22Rv1 (cell line): ENCODE measurements around the gene SERHL2.
"Not testable (repeated sequence)": the region's sequence is repeated elsewhere in the genome, so short reads cannot be mapped to it uniquely, and the experiment has no call there.

ENCODE experiments used
- H3K27ac ChIP-seq: fragments of 450-650 bp; 2 replicates; pipeline ENCODE4 v1.5.1; 2017
- ZFX ChIP-seq: fragments of 450-650 bp; IDR thresholded peaks from 2 replicates; pipeline ENCODE4 v1.6.1; 2017; ENCODE audit warnings: antibody characterized with exemption, borderline replicate concordance
- TF ChIP-seq, protein P1 (sequence below): fragments of 450-650 bp; IDR thresholded peaks from 2 replicates; pipeline ENCODE4 v1.5.1; 2017; ENCODE audit warnings: mild to moderate bottlenecking

The SERHL2 gene, protein sequence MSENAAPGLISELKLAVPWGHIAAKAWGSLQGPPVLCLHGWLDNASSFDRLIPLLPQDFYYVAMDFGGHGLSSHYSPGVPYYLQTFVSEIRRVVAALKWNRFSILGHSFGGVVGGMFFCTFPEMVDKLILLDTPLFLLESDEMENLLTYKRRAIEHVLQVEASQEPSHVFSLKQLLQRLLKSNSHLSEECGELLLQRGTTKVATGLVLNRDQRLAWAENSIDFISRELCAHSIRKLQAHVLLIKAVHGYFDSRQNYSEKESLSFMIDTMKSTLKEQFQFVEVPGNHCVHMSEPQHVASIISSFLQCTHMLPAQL

DNA sequence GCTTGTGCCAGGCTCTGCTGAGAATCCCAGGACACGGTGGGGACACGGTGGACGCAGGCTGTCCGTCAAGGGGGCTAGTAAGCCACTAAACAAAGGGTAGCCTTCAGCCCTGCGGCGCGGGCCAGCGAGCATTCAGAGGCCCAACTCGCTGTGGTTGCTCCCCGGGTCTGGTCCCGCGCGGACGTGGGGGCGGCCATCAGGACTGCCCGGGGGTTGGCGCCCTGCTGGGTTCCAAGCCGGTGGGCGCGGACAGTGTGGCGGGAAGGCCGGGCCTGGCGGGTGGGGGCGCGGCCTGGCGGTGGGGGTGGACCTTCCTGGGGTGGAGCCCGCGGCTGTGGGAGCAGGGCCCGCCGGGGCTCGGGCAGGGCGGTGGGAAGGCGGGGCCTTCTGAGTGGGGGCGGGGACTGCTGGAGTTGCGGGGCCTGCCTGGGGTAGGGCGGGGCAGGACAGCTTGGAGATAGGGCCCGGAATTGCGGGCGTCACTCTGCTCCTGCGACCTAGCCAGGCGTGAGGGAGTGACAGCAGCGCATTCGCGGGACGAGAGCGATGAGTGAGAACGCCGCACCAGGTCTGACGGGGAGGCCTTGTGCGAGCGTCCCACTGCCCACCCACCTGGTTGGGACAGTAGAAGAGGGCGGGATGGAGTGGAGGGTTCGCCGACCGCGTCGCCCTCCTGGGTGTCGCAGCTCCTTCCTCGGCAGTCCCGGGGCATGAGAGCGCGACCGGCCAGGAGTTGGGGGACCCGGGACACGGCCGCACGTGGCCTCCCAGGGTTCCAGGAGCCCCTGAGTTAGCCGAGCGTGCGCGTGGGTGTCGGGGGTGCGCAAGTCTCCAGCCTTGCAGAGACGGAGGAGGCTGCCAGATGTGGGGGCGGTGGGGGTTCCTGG is at the start of gene SERHL2:
Gene SERHL2, plus strand, starts transcription at position 482 of the 887 bp plus-strand sequence. Its CDS starts 65 bp downstream, at position 547.
- no peak for TF ChIP-seq ZFX
- TF ChIP-seq, protein P1, sequence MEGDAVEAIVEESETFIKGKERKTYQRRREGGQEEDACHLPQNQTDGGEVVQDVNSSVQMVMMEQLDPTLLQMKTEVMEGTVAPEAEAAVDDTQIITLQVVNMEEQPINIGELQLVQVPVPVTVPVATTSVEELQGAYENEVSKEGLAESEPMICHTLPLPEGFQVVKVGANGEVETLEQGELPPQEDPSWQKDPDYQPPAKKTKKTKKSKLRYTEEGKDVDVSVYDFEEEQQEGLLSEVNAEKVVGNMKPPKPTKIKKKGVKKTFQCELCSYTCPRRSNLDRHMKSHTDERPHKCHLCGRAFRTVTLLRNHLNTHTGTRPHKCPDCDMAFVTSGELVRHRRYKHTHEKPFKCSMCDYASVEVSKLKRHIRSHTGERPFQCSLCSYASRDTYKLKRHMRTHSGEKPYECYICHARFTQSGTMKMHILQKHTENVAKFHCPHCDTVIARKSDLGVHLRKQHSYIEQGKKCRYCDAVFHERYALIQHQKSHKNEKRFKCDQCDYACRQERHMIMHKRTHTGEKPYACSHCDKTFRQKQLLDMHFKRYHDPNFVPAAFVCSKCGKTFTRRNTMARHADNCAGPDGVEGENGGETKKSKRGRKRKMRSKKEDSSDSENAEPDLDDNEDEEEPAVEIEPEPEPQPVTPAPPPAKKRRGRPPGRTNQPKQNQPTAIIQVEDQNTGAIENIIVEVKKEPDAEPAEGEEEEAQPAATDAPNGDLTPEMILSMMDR = no peak
- peak within 1 kb of the TSS; percentile 64 for H3K27ac ChIP-seq

DNA sequence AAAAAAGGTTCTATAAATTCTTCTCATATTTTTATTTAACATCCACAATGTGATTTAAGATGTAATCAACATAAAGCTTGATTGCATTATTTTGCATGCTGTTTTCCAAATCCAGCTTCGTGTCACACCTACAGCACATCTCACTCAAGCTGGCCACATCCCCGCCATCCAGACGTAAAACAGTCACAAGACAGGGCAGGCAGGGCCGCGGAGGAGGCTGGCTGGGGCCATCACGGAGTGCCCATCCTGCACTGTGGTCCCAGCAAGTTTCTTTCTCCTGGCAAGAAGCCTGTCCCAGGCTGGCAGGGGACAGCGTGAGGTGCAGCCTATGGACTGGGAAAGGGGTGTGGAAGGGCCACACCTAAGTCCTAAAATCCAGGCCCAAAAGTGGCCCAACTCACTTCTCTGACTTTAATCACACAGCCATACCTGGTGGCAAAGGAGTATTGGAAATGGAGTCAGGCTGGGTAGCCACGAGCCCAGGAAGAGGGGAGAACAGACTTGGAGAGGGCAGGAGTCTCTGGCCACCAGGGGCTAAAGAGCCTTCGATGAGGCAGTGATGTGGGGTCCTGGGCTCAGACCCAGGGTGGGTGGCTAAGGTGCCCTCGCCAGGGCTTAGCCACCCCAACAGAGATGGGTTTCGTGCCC is 45.3 kb upstream of the SERHL2 start:
- H3K27ac ChIP-seq = not testable (repeated sequence)

DNA sequence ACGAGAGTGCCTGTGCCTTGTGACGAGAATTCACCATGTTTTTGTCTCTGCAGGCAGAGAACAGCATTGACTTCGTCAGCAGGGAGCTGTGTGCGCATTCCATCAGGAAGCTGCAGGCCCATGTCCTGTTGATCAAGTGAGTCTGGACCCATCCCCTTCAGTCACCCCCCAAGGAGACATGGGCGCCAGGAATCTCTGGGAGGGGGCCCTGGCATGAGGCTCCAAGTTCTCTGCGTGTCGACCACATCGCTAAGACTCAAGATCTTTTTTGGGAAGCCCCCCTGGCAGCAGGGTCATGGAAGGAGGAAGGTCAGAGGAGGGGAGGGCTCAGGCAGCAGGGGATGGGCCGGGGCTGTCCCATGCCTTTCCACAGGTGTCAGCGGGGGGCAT is 44.8 kb upstream of the SERHL2 start:
- H3K27ac ChIP-seq = not testable (repeated sequence)

DNA sequence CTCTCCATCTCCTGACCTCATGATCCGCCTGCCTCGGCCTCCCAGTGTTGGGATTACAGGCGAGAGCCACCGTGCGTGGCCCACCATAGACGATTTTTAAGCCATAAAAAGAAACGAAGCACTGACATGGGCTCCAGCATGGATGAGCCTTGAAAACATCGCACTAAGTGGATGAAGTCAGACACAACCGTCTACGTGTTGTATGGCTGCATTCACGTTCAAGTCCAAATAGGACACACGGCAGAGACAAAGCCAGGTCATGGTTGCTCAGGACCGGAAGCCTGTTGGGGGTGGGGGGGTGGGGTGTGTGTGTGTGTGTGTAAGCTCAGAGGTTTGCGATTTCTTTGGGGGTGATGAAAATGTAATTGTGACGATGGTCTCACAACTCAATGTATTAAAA is 44.2 kb upstream of the SERHL2 start:
- no peak overlapping the region for H3K27ac ChIP-seq
- TF ChIP-seq ZFX = no peak
- TF ChIP-seq, protein P1 = no peak

DNA sequence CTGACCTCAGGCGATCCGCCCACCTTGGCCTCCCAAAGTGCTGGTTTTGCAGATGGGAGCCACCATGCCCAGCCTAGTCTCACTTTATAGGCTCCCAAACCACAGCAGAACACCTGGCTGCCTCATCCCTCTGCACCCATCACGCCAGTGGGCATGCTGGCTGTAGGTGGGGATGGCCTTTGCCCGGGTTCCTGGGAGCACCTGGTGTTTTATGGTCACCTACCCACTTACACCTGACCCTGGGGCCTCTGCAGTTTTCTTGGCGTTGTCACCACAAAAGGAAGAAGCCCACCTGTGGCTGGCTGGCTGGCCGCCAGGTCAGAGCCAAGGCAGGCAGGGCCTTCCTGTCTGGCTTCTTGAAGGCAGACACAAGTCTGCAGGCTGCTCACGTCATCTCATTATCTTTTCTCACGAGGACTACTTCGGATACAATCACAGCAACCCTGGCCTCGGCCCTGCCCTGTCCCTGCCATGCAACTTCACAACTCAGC is 42.3 kb upstream of the SERHL2 start:
- H3K27ac ChIP-seq = peak overlapping the region; percentile 15
- TF ChIP-seq ZFX = no peak
- TF ChIP-seq, protein P1 = no peak

DNA sequence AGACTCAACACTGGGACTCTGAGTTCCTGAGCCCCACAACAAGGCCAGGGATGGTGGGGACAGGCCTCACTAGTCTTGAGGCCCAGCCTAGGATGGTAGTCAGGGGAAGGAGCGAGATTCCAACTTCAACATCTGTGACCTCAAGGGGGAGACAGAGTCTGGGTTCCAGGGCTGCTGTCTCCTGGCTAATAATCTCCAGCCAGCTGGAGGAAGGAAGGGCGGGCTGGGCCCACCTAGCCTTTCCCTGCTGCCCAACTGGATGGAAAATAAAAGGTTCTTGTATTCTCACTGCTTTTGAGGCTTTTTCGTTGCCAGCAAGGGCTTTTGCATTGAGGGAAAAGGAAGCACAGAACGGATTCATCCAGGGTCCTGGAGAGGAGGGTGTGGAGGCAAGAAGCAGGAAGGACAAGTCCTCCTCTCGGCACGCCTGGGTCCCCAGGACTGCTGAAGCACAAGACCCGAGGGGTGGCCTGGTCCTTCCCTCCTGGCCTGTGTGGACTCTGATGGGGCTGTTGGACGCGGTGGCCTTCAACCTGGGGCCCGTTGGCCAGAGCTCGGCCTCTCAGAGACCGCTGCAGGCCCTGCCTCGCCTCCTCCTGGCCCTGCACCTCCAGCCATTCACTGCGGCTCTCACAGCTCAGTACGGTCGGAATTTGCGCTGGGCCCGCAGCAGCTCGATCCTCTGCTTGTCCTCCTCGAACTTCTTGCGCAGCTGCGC is 41.3 kb upstream of the SERHL2 start:
- H3K27ac ChIP-seq = not testable (repeated sequence)

DNA sequence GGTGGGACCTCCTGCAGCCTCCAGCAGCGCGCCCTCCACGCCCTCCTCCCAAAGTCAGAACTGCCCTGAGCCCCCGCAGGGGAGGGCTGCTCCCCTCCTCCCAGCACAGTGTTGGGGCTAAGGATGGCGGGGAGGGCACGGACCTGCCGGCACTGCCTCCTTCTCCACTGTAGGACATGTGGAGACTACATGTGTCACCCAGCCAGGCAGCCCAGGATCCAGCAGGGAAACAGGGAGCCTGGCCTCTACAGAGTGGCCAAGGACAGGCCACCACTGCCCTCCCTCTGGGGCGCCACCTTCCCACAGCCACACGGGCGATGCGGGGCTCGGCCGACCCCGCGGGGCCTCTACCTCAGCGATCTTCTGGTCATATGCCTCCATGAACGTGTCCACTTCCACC is 39.4 kb upstream of the SERHL2 start:
- not testable (repeated sequence) for H3K27ac ChIP-seq

DNA sequence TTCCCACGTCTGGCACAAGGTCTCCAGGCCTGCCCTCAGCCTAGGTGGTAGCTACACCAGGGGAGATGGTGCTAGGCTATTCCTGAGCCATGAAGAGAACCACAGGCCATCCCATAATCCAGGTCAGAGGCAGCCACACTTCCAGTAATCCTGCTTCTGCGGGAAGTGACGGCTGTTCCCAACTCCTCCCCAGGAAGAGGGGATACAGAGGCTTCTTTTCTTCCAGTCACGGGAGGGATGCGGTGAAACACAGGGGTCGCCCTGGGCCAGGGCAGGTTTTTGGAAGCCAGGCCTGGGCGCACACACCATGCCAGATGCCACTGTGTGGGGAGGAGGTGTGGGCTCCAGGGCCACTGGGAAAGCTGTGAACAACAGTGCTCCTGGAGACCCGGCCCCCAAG is 38.5 kb upstream of the SERHL2 start:
- H3K27ac ChIP-seq = not testable (repeated sequence)

DNA sequence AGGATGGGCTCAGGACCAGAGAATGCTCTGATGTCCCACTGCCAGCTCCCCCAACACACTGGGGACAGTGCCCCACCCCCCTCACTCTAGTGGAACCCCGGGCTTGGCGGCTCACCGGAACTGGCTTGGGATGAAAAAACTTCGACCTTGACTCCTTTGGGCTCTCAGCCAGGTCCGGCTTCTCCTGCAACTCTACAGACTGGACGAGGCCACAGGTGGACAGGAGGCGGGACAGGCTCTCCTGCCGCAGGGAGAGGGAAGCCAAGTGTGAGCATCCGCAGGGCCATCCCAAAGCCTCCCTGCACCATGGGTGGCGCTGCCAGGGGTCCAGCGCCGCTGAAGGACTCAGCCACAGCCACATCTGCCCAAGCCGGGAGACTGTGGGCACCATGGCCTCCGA is 37.9 kb upstream of the SERHL2 start:
- H3K27ac ChIP-seq = no peak overlapping the region
- TF ChIP-seq, protein P1 = no peak
- TF ChIP-seq ZFX = no peak

DNA sequence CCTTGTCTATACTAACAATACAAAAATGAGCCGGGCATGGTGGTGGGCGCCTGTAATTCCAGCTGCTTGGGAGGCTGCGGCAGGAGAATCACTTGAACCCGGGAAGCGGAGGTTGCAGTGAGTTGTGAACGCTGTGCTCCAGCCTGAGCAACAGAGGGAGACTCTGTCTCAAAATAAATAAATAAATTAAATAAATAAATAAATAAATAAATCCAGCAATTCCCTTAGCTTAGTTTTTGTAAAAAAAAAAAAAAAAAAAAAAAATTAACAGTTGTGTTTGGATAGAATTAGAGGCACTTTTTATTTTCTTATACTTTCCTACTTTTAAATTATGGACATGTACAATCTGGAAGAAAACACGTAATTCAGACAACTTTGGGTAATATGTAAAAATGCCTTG is 36.7 kb upstream of the SERHL2 start:
- not testable (repeated sequence) for H3K27ac ChIP-seq

DNA sequence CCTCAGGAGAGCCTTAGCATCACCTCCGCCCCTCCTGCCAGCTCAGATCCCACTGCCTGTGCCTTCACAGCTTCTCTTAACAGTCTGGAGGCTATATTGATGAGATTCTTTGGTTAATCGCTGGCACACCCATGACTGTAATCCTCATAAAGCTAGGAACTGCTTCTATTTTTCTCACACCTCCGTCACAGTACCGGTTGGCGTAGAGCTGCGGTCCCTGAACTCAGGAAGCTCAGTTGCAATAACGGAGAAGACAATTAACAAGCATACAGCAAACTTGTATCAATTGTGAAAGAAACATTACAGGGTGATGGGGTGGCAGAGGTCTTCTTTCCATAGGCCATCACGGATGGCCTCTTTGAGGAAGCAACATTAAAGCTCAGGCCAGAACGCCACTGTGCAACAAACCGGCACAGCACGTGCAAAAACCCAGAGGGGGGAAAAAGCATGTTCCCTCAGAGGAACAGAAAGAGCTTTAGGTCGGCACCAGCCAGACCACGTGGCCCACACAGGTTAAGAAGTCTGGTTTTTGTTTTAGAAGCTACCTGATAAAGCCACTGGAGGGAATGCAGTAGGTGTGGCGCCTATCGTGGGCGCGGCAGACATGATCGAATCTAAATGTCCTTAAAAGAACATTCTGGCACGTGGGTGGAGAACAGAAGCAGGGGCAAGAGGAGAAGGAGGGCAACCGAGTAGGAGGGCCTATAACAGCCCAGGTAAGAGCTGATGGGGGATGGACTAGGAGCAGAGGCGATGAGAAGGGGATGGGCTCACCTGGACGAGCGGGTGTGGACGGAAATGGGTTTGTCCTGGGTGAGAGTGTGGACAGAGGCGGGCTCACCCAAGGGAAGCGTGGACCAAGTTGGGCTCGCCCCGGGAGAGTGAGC is 34.9 kb upstream of the SERHL2 start:
- peak overlapping the region; percentile 83 for H3K27ac ChIP-seq
